NCI-H1436 (cell line): ENCODE measurements around the gene LYSMD4.
"Not testable (repeated sequence)": the region's sequence is repeated elsewhere in the genome, so short reads cannot be mapped to it uniquely, and the experiment has no call there.

Experiments
- DNase-seq: peaks from one replicate; lab custom pipeline; 2025; lab: John Stamatoyannopoulos, UW

LYSMD4 gene

GRCh38 chr15:99733268-99734039 is at the start of gene LYSMD4:
TSS of gene LYSMD4 (minus strand) at chr15:99733437. CDS start at chr15:99731999, 1,438 bp downstream.
- peak; percentile 83 for DNase-seq

GRCh38 chr15:99782029-99782428 is 48.8 kb upstream of the LYSMD4 start:
- not testable (repeated sequence) for DNase-seq

DNA sequence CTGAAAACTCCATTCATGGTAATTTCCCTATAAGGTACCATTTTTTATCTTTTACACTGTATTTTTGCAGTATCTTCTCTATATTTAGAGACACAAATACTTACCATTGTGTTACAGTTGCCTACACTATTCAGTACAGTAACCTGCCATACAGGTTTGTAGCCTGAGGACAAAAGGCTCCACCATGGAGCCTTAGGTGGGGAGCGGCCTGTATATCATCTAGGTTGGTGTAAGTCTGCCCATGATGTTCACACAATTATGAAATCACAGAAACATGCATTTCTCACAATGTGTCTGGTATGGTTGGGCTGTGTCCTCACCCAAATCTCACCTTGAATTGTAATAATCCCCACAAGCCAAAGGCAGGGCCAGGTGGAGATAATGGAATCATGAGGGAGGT is 43.9 kb upstream of the LYSMD4 start:
- DNase-seq = no peak

DNA sequence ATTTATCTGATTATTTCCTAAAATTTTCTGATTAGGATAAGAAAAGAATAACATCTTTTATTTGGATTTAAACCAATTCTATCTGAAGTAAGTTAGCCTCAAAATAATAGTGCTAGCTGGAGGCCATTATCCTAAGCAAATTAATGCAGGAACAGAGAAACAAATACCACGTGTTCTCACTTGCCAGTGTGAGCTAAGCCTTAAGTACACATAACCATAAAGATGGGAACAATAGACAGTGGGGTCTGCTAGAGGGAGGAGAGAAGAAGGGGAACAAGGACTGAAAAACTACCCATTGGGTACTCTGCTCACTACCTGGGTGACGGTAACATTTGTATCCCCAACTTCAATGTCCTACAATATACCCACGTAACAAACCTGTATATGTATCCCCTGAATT is 31.3 kb upstream of the LYSMD4 start:
- no peak for DNase-seq

DNA sequence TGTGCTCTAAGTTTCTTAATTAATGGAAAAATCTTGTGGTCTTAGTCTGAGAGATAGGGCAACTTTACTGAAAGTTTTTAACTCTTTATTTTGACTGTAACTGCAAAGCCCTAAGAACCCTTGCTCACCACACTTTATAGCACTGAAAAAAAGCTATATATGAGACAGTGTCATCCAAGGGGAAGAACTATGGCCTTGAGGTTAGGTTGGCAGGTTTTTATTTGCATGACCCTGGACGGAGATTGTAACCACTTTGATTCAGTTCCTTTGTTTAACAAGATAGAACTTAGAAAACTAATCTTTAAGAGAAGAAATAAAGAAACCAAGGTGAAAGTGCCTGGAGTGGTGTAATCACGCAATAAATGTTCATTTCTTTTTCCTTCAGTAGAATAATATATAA is 30.6 kb upstream of the LYSMD4 start:
- DNase-seq = no peak

DNA sequence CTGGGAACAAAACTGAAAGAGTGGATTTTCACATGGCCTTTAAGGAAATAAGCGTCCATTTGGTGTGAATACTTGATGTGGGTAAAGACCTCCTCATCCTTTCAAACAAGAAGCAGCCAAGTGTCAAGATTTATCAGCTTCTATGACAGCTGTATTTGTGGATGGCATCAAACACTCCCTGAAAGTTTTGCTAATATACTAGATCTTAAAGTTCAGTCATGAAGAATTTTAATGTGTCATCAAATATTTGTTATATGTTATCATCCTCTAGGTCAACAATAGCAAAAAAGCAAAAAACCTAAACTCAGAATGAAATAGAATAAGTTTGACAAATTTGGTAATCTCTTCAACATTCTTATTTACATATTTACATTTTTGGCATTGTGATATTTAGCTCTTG is 29.1 kb upstream of the LYSMD4 start:
- DNase-seq = no peak

- DNase-seq = peak; percentile 44
Observed at GRCh38 chr15:99755692-99756409, 22.6 kb upstream of the LYSMD4 start.

- no peak for DNase-seq
Observed at GRCh38 chr15:99753066-99753465, 19.8 kb upstream of the LYSMD4 start.

- DNase-seq = no peak
Observed at GRCh38 chr15:99752556-99752955, 19.3 kb upstream of the LYSMD4 start.

DNA sequence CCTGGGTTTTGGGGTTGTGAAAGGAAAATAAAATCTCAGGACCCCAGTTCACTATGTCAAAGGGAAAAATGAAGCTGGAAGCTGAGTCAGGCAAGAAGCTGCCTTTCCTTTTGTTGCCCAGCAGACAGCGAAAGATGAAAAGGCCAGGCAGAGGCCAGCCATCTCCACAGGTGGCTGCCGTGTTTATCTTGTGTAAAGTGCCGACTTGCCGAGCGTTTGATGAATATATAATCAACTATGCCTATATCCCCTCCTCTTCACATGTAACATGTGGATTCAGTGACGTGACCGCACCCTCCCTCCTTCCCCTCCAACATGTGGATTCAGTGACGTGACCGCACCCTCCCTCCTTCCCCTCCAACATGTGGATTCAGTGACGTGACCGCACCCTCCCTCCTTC is 17.1 kb upstream of the LYSMD4 start:
- not testable (repeated sequence) for DNase-seq

DNA sequence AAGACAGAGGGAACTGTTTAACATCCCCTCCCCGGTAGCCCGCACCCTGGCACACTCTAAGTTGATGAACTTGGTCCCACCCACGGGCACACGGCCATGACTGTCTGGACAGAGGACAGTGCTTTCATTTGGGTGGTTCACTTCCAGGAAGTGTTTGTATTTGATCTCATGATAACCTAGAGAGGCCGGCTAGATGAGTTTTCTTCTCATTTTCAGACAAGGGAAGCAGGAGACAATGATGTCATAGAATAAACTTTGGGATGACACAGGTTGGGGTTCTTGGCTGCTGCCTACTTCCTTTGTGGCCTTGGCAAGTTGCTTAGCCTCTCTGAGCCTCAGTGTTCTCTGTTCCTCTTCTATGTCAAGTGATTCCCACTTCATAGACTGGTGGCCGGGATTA is 16.1 kb upstream of the LYSMD4 start:
- DNase-seq = no peak

GRCh38 chr15:99745370-99746086 is 12.3 kb upstream of the LYSMD4 start:
- DNase-seq = no peak

GRCh38 chr15:99744142-99744541 is 10.9 kb upstream of the LYSMD4 start:
- DNase-seq = no peak

DNA sequence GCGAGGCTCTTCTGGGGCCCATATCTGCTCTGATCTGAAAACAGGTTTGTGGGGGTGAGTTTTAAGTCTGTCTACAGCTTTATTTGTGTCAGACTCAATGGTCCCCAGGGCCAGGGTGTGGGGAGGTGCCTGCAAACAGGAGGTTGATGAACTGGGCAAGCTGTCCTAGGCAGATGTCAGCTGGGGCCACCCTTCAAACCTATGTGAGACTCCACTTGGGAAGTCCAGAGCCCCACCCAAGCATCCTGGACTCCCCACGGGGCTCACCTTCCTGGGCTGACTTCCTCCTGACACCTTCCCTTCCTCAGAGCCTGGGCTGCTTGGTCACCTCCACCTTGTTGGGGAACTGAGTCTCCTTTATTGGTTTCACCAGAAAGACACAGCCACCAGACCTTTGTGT is 8.6 kb upstream of the LYSMD4 start:
- DNase-seq = no peak

DNA sequence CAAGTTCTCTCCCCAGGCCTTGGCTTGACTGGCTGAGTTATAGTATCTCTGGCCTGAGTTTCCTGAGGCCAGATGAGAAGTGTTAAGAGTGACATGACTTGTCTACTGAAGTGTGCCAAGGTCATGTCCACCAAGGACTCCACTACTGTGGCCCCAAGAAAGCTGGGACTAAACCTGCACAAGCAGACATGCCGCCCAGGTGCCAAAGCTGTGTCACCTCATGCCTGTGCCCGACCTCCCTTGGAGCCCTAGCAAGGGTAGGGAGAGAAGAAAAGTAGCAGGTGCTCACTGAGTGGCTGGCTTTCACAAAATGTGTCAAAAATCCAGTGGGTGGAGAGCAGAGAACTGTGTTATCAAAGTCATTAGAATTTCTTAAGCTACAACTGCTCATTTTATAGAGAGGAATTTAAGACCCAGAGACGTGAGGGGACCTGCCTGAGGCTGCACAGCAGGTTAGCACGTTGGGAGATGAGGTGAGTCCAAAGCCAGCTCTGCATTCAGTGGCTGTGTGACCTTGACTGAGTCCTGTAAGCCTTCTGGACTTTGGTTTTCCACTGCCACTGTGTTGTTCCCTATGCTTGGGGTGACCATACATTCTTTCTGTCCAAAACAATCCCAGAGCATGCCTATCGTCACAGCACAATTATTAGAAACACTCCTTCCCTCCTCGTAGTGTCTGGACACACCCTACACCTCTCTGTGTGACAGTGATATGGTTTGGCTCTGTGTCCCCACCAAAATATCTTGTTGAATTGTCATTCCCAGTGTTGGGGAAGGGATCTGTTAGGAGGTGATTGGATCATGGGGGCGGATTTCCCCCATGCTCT is 5.0 kb upstream of the LYSMD4 start:
- DNase-seq = no peak

GRCh38 chr15:99736702-99737101 is 3.5 kb upstream of the LYSMD4 start:
- DNase-seq = no peak

DNA sequence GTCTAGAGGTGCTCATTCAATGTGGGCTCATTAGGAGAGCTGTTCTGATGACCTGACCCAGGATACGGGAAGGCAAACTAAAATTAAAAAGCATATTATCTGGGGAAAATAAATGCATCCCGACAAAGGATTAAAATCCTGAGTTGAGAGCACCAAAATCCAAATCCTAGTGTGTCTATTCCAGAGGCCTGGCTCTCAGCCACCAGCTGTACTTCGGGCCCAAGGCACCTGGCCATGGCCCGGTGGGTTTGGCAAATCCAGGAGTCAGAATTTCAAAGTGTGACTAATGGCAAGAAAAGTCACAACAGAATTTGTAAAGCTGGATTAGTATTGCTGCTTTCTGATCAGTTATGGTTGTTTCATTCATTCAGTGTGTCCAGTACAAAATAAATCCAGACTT is 2.6 kb upstream of the LYSMD4 start:
- no peak for DNase-seq

GRCh38 chr15:99734575-99734974 is 1.3 kb upstream of the LYSMD4 start:
- no peak for DNase-seq

- not testable (repeated sequence) for DNase-seq
Observed at GRCh38 chr15:99734040-99734291, 729 bp upstream of the LYSMD4 start.

DNA sequence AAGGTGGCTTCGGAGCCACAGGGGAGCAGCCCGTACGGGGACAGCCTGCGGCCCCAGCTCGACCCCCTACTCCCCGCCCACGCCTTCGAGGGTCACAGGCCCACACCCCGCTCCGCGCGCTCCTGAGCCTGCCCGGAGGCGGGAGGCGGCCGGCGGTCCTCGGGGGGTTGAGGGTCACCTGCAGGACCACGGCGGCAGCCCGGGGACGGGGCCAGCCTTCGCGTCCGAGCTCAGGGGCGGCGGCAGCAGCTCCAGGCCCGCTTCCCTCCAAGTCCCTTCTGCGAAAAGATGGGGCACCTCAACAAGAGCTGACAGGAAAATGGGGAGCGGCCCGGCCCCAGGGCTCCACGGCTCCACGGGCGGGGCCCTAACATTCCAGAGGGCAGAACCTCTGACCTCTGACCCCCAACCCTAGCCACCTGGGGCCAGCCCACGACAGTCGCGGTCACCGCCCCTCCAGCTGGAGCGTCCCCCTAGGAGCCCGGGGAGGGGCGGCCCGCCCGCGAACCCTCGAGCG is 428 bp downstream of the LYSMD4 start:
- no peak for DNase-seq

DNA sequence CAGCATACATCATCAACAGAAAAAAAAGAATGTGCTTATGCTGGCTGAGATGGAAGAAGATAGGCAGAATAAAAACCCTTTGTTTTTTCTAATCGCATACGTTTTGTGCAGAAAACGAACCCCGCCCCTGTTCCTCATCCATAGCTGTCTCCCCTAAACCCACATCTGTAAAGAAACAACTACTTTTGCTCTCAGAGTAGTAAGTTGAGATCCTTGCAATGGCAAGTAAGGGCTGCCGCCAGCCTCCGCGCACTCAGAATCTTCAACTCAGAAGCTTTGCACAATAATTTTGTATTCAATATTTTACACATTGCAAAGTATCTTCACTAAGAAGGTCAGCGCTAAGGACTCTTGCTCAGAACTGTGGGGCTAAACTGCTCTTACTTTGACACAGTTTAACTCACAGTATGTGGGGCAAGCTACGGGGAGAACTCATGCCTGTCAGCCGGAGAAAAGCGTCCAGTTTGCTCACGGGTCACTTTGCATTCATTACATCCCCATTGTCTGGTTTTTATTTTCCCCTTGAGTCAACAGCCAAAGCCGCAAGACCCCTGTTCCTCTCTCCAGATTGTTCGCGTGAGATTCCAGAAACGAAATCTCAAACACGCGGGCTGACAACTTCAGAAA is 1.0 kb downstream of the LYSMD4 start:
- DNase-seq = no peak
